Fibroblast of gingiva (primary cell): ENCODE data around the gene SF1.
"Not testable (repeated sequence)": the region's sequence is repeated elsewhere in the genome, so short reads cannot be mapped to it uniquely, and the experiment has no call there.

ENCODE experiments used
- DNase-seq: peaks from one replicate; pipeline ENCODE4 v3.0.0-alpha.2; 2011; ENCODE audit warnings: low read depth

The SF1 gene

GRCh38 chr11:64778473-64779298 is at the start of gene SF1:
TSS of gene SF1 (minus strand) at chr11:64778542. CDS start at chr11:64778392, 150 bp downstream.
- DNase-seq, result peak; percentile 100

GRCh38 chr11:64827451-64827839 is 49.1 kb upstream of the SF1 start:
- DNase-seq, result no peak

GRCh38 chr11:64826578-64827450 is 48.5 kb upstream of the SF1 start:
- DNase-seq, result no peak

GRCh38 chr11:64826062-64826461 is 47.7 kb upstream of the SF1 start:
- DNase-seq, result no peak

DNA sequence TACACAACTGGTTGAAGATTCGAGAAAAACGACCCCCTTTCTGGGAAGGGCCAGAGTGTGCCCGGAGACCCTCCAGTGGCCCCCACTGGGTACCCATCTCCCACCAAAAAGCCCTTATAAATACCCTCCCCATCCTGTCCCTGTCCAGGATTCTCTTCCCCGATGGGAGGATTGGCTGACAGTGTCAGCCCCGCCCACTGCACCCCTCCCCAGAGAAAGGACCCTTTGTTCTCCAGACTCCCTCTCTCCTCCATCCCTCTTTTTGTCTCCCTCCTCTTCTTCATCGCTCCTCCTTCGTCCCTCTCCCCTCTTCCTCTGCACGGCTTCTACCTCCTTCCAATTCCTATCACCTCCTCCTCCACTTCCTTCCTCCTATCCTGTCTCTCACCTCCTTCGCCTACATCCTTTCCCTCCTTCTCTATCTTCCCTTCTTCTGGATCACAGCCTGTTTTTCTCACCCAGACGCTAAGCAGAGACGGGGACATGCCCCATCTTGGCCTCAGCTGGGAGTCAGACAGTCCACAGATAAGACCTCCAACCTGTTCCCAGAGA is 45.3 kb upstream of the SF1 start:
- no peak for DNase-seq

- DNase-seq, result no peak
Observed at GRCh38 chr11:64817476-64817875, 39.1 kb upstream of the SF1 start.

- not testable (repeated sequence) for DNase-seq
Observed at GRCh38 chr11:64815433-64815832, 37.1 kb upstream of the SF1 start.

DNA sequence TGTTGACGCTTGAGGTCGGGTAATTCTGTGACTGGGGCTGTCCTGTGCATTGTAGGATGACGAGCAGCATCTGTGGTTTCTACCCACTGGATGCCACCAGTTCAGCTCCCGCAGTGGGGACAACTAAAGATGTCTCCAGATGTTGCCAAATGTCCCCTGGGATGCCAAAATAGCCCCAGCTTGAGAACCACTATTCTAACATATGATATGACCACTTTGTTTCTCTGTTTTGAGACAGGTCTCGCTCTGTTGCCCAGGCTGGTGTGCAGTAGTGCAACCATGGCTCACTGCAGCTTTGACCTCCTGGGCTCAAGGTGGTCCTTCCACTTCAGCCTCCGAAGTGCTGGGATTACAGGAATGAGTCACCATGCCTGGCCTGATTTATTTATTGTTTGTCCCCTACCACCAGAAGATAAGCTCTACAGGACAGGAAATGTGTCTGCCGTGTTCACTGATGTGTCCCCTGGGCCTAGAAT is 36.4 kb upstream of the SF1 start:
- DNase-seq, result no peak

DNA sequence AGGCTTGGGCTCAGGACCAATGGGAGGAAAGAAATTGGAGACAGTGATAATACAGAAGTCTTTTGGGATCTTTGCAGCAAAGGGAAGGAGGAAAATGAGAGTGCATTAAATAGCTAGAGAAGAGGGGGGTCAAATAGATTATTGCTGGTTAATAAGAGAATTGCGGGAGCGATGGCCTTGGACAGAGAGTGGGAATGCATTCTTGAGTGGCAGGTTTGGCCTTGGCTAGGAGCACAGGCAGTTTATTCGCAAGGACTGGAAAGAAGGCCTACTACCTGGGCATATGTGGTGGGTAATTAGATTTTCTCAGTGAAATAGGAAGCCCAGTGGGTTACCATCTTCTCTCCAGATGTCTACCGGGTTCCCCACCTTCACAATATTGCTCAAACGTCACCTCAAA is 35.5 kb upstream of the SF1 start:
- no peak for DNase-seq

- no peak for DNase-seq
Observed at GRCh38 chr11:64810891-64811272, 32.5 kb upstream of the SF1 start.

DNA sequence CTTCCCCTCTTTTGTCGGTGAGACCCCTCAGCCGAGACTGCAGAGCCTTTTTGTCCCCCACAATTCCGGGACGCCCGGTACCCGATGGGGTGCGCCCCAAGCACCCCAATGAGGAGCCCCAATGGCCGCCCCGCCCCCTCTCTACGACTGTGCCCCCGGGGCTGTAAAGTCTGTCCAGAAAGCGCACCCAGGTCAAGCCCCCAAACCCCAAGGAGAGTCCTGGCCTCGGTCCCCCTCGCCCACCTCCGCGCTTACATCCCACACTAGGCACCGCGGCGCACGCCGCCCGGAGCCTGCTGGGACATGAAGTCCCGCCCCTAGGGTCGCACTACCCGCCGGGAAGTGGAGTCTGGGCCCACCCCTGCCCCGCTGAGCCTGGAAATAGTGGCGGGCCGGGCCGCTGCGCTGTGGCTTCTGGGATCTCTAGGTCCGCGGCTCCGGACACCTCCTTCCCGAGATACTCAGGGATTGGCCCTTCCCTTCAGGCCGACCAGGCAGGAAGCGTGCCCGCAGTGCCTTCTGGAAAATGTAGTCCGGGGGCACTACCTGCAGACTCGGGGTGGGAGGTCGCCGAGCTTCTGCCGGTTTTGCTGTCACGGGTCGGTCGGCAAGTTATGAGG is 32.0 kb upstream of the SF1 start, which contains the start of gene MEN1:
Gene MEN1 (minus strand): TSS at position 281 of the 620 bp plus-strand sequence. CDS start 442 bp downstream, outside the sequence.
- DNase-seq, result peak; percentile 93

DNA sequence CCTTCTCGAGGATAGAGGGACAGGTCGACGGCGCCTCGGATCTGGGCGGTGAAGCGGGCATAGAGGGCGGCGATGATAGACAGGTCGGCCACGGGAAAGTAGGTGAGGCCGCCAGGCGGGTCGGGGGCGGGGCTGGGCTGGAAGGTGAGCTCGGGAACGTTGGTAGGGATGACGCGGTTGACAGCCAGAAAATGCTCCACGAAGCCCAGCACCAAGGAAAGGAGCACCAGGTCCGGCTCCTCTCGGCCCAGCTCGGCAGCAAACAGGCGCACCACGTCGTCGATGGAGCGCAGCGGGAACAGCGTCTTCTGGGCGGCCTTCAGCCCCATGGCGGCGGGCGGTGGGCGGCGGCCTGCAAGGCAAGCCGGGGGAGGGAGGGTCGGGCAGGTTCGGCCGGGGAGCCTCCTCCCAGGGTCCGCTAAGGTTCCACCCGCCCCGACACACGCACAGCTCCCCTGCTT is 31.5 kb upstream of the SF1 start:
- DNase-seq, result no peak

DNA sequence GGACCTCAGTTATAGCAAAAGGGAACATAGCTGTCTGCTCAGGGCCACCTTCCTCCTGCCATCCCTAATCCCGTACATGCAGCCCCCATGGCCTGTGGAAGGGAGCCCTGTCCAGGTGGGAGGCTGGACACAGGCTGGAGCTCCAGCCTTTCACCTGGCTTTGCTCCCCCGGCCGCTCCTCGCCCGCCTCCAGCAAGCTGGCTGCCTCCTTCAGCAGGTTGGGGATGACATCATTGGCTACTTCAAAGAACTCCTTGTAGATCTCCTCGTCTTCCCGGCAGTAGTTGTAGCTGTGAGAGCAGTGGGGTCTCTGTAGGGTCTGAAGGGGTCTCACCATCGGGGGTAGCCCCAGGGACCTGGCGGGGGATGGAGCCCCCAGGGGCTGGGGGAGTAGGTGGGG is 27.1 kb upstream of the SF1 start:
- no peak for DNase-seq

DNA sequence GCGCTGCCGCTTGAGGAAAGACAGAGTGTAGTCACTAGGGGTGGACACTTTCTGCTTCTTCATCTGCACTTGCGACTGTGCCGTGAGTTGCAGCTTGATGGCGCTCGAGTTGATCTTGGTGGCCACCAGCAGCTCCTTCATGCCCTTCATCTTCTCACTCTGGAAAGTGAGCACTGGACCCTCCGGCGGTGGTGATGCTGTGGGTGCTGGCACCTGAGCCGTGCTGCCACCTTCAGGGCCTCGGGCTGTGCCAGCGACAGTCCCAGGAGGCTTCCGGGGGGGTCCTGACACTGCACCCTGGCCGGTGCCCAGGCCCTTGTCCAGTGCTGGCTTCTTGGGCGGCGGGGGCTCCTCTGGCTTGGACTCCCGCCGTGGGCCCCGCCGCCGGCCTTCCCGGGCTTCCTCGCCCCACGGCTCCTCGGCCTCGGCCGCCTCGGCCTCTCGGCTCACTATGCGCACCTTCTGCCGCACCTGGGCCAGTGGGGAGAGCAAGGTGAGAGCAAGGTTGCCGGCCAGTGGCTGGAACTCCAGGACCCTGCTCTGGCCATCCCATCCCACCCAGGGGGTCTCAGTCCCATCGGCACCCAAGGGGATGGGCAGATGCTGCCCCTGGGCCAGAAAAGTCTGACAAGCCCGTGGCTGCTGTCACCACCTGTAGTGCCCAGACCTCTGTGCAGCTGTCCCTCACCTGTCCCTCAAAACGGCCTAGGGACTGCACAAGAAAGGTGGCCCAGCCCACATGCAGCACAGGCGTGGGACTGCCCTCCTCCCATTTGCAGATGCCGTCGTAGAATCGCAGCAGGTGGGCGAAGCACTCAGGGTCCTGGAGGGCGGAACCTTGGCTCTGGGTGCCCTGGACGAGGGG is 26.2 kb upstream of the SF1 start:
- no peak for DNase-seq

GRCh38 chr11:64803846-64804345 is 25.6 kb upstream of the SF1 start:
- no peak for DNase-seq

- peak; percentile 81 for DNase-seq
Observed at GRCh38 chr11:64803158-64803845, 25.0 kb upstream of the SF1 start, which contains the start of gene MAP4K2. TSS of gene MAP4K2 (minus strand) at chr11:64803214. CDS start at chr11:64803149, 65 bp downstream.

GRCh38 chr11:64802370-64803157 is 24.2 kb upstream of the SF1 start:
- no peak for DNase-seq

DNA sequence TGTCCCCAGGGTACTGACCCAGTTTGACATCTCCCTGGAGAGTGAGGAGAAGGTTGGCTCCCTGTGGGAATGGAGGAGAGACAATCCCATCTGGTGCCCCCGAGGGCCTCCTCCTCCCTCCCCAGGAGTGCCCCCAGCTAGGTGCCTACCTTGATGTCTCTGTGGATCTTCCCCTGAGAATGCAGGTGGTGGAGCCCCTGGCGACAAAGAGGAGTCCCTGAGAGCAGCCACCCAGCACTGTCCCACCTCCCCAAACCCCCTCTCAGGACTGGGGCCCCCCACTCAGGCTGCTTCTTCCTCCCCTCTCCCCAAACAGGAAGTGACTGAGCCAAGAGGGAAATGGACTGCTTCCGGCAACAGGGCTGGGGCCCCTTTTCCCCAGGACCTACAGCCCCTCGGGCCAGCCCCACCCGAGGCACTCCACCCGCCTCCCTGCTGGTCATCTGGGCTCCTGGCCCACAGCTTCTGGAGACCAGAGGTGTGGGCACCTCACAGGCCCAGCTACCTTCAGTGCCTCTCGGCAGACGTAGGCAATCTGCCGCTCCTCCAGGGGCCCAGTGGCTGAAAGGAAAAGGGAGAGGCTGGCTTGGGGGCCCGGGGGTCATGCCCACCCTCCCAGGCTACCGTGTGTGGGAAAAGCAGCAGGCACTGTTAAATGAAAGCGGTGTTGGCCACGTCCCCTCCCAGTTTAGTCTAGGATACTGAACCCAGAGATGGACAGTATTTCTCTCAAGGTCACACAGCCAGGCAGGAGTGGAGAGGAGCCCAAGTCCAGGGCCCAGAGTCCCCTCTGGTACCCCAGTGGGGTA is 23.4 kb upstream of the SF1 start:
- DNase-seq, result no peak

DNA sequence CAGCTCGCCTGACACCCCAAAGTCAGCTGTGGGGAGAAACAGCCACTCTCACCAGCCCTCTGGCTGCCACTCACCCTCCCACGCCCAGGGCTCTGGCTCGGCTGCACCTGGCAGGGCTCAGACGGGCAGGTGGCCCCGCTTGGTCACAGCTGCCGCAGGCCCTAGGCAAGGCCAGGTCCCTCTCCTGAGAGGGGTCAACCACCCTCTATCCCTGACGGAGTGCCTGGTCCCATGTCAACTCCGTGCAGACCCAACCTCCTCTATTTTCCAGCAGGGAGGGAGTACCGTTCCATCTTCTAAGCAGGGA is 22.8 kb upstream of the SF1 start:
- no peak for DNase-seq
